Measurements from ENCODE around the gene MSH3.
"Not testable (repeated sequence)": the region's sequence is repeated elsewhere in the genome, so short reads cannot be mapped to it uniquely, and the experiment has no call there.

MSH3 gene

DNA sequence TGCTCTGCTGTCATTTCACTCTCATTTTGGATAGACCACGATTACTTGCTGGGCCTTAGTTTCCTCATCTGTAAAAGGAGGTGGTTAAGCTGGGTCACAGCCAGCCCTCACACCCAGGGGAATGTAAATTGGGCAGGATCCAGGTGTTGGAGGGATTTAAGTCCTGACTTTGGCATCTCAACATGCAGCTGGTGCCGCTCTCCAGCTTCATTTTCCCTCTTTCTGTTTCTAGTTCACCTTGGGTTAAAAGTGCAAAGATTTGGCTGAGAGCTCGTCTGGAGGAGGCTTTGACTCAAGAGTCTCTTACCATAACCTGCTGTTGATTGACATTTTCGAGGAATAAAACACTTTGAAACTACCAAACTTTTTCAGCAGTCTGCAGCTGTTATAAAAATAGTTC is 144.6 kb downstream of the MSH3 start:
- no peak for DNase-seq

DNA sequence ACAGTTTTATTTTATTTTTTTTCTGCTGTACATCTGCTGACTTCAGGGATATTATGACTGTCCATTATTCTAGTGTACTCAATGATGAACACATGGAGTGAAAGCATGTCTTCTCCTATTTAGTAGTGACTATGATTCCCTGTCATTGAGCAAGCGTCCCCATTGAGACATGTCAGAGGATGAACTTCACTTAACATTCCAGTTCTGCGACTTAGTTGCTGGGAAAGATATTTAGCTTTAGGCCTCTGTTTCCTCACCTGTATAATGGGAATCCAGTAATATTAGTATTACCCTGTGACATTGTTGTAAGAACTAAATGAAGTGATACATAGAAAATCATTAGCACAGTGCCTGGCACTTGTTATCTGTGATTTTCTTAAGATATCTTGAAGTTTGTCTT is 145.1 kb downstream of the MSH3 start:
- no peak for DNase-seq

DNA sequence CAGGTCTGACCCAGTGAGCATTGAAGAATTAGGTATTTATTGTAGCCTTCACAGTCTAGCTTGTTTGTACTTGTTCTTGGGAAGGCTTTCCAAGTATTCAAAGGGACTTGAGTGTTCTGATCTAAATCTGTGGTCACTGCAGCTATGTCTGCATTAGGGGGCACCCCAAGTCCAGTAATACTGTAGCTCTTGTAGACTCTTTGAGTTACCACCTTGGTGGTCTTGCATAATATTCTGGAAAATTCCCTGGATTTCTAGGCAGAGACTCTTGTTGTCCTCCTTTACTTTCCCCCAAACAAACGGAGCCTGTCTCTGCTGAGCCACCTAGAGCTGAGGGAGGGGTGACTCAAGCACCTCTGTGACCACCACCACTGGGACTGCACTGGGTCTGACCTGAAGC is 149.9 kb downstream of the MSH3 start:
- no peak for DNase-seq

DNA sequence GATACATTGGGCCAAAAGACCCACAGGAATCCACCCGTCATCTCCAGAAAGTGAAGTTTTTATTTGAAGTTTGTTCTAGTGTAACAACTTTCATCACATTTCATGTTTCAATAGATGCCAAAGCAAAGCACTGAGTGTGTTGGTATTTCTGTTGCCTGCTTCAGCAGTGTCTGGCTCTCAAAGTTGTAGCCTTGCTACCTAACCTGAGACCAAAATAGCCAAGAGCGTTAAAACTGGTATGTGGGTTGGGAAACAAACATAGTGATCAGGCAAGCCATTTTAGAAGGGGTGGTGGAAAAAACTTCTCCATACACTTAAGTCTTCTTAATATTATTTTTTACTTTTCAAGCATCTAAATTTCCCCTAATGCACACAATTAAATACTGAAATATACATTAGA is 150.6 kb downstream of the MSH3 start:
- no peak for DNase-seq

DNA sequence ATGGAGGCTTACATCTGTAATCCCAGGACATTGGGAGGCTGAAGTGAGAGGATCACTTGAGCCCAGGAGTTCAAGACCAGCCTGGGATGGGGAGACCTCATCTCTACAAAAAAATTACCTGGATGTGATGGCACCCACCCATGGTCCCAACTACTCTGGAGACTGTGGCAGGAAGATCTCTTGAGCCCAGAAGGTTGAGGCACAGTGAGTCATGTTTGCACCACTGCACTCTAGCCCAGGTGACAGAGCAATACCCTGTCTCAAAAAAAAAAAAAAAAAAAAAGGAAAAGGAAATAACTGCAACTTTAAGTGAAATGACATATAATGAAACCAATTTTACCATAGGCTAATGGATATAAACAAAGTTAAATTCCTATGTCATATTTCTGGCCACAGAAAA is 152.5 kb downstream of the MSH3 start:
- no peak for DNase-seq

DNA sequence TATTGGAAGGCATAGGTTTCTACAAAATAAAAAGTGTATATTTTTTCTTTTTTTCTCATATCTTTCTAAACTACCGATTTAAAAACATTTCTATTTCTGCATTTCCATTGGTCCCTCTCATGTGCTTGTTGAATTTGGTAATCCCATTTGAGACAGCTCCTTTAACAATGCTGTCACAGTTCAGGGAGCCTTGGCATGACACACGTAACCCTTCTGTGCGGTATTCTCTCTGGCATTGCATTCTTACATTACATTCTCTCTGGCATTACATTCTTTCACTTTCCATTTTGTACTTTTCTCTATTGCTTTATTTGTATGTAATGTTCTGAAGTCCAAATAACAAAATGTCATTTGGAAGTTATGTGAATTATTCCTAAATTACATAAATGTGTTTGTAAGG is 155.0 kb downstream of the MSH3 start:
- no peak for DNase-seq

DNA sequence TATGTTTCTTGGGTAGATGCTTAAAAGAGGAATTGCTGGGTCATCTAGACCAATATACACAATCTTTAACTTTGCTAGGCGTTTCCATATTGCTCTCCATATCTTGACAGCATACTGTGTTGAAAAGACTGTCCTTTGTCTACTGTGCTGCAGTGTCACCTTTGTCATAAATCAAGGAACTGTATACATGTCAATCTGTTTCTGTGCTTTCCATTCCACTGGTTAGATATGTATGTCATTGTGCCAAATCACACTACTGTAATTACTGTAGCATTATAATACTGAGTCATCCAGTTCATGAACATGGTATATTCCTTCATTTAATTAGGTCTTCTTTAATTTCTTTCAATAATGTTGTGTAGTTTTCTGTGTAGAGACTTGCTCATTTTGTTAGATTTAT is 156.0 kb downstream of the MSH3 start:
- DNase-seq: no peak

DNA sequence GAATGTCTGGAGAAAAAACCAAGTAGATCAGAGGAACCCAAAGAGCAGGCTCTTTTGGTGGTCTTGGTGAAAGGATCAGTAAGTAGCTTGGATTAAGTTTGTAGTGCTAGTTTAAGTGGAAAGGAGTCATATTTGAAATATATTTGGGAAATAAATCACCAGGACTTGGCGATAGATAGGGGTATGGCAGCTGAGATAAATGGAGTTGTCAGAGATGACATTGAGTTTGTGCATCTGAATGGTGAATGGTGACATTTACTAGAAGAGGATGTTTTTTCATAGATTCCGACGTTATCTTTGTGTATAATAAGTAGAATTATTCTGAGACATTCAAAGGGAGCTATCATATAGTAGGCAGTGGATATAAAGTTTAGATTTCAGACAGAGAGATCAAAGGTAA is 162.1 kb downstream of the MSH3 start:
- no peak for DNase-seq

DNA sequence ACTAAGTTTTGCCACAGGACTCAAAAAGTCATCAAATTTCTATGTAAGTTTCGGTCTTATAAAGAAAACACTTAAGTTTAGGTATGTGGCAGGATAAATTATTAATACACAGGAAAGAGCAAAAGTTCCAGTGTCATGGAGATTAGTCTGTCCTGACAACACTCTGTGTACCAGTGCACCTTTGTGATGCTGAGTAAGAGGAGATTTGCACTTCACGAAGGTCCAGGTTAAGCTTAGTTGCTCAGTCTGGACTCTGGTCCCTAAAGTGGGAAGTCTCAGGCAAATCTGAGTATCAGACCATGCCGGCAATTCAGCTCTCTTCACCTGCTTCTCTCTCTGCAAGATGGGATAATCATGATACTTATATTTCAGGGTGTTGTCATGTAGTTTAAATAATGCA is 166.2 kb downstream of the MSH3 start:
- DNase-seq: no peak

DNA sequence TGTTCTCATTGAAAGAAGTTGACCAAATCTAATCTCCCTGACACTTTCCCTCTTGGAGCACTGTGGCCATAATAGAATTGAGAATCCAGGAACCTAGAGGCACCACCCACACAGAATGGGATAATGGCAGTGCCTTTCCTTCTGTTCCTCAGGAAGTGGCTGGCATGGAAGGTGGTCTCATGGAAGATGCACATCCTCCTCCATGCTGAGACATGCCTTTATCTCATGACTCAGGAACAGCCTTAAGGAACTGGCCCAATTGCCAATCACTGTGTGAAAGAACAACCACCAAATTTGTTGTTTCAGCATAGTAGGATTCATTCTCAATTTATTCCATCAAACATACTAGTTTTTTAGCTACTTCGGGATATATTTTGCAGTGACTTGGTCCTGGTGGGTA is 168.2 kb downstream of the MSH3 start:
- DNase-seq: no peak

DNA sequence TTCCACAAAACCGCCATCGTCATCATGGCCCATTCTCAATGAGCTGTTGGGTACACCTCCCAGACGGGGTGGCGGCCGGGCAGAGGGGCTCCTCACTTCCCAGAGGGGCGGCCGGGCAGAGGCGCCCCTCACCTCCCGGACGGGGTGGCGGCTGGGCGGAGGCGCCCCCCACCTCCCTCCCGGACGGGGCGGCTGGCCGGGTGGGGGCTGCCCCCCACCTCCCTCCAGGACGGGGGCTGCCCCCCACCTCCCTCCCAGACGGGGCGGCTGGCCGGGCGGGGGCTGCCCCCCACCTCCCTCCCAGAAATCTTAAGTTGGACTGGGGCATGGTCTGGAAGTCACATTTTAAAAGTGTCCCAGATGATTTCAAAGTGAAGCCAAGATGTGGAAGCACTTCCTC is 169.7 kb downstream of the MSH3 start:
- not testable (repeated sequence) for DNase-seq

DNA sequence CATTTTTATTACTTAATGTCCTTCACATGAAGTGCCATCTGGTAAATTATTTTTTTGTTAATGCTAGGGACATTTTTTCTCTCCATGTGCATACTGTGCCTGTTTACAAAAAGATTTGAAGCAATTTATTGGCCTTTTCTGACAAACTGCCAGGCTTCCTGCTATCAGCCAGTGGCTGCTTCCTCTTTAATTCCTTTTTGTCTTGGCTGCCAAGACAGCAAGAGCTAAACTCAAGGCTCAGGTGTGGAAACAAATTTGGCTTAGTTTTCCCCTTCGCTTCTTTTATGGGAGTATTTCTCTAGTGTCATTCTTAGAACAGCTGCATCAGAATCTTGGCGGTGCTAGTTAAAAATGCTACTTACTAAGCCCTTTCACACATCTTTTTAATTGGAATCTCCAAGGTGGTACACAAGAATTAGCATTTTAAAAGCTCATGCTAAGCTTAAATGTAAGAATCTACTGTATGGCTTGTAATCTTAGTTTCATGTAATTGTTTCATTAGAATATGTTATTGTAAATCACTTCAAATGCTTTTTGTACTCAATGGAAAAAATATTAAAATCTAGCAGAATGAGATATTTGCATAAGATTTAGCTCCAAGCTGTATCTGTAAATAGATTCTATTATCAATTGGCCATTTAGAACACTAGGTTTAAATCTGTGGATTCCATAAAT is 171.5 kb downstream of the MSH3 start:
- DNase-seq: no peak

DNA sequence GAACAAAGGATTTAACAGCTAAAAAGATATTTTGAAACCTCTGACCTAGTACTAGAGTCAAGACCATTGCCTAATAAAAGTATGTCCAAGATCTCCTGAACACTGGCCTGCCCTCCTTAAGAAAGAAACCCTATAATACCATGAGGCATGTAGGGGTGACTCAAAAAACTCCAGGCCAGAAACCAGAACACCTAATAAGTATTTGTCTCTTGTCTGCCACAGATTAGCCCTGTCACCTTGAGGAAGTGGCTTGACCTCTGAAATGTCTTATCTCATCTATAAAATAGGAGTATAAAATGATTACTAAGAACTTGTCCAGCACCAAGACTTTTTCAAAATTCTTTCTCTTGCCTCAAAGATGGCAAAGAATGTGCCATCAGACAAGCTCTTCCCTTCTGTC is 180.3 kb downstream of the MSH3 start:
- DNase-seq: no peak

DNA sequence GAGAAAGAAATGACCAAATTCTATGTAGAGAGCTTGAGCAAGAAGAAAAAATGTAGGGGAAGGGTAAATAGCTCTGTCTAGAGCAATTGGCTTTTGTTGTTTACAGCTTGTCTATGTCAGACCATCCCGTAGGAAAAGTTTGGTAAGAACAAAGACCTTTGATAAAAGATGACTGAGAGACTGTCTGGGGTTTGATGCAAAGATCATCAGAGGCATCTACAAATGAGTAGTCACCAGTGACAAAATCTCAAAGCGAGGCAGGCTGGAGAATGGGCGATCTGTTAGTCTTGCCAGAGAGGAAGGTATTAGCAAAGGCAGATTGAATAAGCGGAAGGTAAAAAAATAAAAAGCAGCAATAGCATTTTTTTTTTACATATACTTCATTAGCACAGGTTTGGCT is 180.7 kb downstream of the MSH3 start:
- no peak for DNase-seq

DNA sequence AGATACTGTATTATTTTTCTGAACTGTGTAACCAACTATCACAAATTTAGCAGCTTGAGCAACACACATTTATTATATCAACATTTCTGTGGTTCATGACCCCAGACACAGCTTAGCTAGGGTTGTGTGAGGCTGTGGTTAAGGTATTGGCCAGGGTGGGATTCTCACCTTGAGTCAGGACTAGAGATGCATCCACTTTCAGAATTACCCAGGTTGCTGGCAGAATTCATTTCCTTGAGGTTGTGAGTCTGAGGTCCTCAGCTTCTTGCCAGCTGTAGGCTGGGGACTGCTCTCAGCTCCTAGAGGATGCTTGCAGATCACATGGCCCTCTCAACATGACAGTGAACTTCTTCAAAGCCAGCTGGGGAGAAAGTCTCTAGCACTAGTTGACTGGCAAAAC is 183.2 kb downstream of the MSH3 start:
- DNase-seq: no peak

DNA sequence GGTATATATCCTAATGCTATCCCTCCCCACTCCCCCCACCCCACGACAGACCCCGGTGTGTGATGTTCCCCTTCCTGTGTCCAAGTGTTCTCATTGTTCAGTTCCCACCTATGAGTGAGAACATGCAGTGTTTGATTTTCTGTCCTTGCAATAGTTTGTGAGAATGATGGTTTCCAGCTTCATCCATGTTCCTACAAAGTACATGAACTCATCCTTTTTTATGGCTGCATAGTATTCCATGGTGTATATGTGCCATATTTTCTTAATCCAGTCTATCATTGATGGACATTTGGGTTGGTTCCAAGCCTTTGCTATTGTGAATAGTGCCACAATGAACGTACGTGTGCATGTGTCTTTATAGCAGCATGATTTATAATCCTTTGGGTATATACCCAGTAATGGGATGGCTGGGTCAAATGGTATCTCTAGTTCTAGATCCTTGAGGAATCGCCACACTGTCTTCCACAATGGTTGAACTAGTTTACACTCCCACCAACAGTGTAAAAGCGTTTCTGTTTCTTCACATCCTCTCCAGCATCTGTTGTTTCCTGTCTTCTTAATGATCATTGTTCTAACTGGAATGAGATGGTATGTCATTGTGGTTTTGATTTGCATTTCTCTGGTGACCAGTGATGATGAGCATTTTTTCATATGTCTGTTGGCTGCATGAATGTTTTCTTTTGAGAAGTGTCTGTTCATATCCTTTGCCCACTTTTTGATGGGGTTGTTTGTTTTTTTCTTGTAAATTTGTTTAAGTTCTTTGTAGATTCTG is 186.8 kb downstream of the MSH3 start:
- not testable (repeated sequence) for DNase-seq

DNA sequence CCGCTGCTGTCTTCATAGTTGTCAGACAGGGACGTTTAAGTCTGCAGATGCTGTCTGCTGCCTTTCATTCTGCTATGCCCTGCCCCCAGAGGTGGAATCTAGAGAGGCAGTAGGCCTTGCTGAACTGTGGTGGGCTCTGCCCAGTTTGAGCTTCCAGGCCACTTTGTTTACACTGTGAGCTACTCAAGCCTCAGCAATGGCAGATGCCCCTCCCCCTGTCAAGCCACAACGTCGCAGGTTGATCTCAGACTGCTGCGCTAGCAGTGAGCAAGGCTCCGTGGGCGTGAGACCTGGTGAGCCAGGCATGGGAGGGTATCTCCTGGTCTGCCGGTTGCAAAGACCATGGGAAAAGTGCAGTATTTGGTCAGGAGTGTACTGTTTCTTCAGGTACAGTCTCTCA is 192.0 kb downstream of the MSH3 start:
- not testable (repeated sequence) for DNase-seq

DNA sequence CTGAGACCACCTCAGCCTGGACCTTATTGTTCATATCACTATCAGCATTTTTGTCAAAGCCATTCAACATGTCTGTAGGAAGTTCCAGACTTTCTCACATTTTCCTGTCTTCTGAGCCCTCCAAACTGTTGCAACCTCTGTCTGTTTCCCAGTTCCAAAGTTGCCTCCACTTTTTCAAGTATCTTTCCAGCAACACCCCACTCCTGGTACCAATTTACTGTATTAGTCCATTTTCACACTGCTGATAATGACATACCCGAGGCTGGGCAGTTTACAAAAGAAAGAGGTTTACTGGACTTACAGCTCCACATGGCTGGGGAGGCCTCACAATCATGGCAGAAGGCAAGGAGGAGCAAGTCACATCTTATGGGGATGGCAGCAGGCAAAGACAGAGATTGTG is 195.7 kb downstream of the MSH3 start:
- not testable (repeated sequence) for DNase-seq

DNA sequence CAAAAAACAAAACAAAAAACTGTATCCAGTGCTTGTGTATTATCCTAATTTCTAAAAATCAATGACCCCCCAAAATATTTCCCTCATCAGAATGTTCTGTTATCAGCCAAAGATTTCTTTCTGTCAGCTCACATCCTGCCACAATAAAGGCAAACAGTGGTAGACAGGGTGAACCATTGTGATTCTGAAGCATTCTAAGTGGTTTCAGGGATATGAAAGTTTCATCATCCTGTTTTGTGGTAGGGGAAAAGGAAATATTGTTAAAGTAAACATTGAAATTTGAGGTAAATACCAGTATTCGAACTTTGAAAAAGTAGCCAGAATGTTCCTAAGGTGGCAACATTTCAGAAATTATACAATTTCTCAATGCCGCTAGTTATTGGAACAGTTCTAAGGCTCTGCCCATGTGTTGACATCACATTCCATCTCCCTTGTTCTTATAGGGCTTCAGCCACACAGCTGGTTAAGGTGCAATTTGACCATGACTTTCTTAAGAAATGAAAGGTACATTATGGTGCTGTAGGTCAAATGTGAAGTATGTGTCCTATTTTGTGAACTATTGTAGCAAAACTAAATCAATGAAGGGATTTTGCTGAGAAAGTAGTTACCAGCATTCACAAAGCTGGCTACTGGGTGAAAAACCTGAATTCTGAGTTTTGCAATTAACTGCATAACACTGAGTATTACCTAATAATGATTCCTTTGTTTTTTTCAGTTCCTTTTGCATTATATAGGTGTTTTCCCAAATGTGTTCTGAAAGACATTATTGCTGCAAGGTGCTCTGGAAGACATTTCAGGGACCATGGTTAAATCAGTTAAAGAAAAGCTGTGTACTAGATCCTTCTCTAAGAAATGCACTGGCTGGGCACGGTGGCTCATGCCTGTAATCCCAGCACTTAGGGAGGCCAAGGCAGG is 198.1 kb downstream of the MSH3 start:
- DNase-seq: no peak

DNA sequence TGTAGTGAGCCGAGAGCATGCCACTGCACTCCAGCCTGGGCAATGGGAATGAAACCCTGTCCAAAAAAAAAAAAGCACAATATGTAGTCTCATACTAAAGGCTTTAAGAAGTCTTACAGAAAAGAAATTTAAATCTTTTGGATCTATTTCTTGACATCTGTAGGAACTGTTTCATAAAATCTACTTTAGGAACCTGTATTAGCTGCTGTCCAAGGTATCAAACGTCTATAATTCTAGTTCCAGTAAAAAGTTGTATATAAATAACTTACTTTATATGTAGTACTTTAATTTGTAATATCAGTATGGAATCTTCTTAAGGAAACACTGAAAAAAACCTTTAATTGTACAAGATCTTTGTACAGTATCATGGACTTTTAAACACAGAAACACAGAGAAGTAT is 199.0 kb downstream of the MSH3 start:
- DNase-seq: no peak

DNA sequence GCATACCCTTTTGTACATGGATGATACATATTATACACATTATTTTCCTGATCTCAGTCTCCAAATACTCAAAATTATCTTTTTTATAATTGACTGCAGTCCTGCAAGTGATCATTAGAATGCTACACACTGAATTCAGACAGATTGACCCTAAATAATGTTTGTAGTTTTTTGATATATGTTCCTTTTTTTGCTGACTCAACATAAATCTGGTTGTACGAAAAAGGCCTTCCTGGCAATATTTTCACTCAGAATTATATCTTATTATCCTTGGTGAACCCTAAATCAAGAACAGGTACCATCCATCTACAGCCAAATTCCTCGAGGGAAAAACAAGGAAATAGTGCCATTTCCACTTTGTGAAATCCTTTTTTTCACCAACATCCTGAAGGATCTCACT is 200.1 kb downstream of the MSH3 start:
- no peak for DNase-seq

DNA sequence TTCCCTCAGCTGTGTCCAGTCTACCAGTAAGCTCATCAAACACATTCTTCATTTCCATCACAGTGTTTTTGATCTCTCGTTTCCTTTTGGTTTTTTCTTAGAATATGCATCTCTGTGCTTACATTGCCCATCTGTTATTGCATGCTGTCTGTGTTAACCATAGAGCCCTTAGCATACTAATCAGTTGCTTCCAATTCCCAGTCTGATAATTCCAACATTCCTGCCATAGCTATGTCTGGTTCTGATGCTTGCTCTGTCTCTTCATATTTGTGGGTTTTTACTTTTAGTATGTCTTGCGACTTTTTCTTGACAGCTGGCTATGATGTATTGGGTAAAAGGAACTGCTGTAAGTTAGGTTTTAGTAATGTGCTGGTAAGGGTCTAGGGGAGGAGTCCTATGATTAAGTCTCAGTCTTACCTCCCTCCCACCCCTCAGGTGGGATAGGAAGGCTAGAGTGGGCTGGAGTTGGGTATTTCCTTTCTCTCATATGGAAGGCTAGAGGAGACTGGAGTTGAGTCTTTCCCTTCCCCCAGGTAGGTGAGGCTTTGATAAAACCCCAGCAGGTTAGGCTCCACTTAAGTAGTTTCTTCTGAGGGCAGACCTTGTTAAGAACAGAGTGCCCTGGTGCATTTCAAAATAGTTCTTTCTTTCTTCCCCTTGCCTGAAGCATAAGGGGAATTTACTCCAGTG is 206.6 kb downstream of the MSH3 start:
- no peak for DNase-seq

DNA sequence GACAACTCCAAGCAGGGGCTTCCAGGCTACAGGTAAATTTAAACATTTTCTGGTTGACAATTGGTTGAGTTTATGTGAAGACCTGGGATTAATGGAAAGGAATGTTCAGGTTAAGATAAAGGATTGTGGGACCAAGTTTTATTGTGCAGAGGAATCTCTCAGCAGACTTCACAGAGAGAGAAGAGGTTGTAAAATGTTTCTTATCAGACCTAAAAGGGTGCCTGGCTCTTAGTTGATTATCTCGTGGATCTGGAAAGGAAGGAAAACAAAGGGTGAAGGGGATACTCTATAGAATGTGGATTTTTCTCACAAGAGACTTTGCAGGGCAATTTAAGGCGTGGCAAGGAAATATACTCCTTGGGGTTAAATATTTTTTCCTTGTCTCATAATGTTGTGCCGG is 209.3 kb downstream of the MSH3 start:
- DNase-seq: no peak
